Measurements from ENCODE around the gene RAVER2. TPM values are rescaled to one million over a fixed set of nuclear protein-coding genes. Genes with fewer than 3 reads are reported as not detected.
"Not testable (repeated sequence)": the region's sequence is repeated elsewhere in the genome, so short reads cannot be mapped to it uniquely, and the experiment has no call there.

Gene RAVER2
- total and polyA plus RNA-seq, 3 donors from 2014 or later: 3.6 to 7.1 (median 6.7) TPM

DNA sequence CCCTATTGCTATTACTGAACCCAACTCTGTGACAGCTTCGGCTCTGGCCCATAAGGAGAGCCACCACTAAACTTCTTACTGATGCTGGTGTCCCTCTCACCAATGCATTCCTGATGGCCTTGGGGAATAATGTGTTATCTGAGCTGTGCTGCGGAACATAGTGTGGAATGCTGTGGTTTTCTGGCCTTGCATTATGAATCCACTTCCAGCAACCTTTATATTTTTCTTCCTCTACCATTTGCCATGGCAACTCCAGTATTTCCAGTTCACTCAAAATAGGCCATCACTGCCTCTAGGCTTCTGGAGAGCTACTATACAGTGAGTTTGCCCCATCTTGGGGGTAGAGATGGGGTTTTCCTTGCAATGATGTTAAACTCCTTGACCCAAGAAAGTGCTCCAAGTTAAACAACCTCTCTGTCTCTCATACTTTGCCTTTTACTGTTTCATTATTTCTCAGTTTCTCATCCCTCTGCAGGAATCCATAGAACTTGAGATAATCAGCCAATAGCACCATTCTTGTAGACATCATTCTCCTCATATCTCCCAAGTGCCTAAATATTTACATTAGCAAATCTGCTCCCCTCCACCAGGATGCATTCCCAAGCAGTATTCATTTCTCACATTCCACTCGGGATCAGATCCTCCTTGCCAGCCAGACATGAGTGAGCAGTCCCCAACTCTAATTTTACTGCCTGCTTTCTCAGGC lies 11.1 kb upstream of the RAVER2 start:
- WGBS, 2 donors: 85 to 87% methylated on average over 3 of the region's 3 CpGs
- no peaks in the 10 kb centered on the region for H3K9me3 ChIP-seq
- DNase-seq: no peak

DNA sequence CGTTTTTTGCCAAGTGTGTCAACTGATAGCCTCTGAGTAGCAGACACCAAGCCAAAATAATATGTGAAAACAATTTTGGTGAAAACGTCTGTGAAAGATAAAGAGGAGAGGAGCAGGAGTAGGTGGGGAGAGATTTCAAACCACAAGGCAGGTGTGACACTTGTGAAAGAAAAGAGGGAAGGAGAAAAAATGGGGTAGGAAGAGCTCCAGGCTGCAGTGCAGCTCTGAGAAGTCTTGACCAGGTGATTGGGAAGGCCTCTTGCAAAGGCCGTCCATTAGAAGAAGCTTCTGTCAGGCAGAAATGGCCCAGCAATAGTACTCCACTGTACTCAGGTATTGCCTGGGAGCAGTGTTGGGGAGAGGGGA lies 10.6 kb upstream of the RAVER2 start:
- WGBS, 2 donors: 76 to 83% methylated on average over 3 of the region's 3 CpGs
- TF ChIP-seq, protein P1, sequence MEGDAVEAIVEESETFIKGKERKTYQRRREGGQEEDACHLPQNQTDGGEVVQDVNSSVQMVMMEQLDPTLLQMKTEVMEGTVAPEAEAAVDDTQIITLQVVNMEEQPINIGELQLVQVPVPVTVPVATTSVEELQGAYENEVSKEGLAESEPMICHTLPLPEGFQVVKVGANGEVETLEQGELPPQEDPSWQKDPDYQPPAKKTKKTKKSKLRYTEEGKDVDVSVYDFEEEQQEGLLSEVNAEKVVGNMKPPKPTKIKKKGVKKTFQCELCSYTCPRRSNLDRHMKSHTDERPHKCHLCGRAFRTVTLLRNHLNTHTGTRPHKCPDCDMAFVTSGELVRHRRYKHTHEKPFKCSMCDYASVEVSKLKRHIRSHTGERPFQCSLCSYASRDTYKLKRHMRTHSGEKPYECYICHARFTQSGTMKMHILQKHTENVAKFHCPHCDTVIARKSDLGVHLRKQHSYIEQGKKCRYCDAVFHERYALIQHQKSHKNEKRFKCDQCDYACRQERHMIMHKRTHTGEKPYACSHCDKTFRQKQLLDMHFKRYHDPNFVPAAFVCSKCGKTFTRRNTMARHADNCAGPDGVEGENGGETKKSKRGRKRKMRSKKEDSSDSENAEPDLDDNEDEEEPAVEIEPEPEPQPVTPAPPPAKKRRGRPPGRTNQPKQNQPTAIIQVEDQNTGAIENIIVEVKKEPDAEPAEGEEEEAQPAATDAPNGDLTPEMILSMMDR (IDR thresholded peaks at IDR 0.05): no peak
- TF ChIP-seq POLR2A (IDR thresholded peaks at IDR 0.05): no peak
- Histone ChIP-seq H3K9me3 (no peaks in the 10 kb centered on the region), H3K4me1 (no peaks in the 10 kb centered on the region), H3K36me3 (ENCODE audit: low read depth, missing control alignments) (no peaks in the 10 kb centered on the region), H3K27ac (no peak overlapping the region), H3K4me3 (no peak overlapping the region), H3K27me3 (no peaks in the 10 kb centered on the region)
- intact Hi-C loops (cut with DNase I; ENCODE audit: low total_unique reads): no loop called here
- no peak for DNase-seq

More for the DNA sequence above, 11.1 kb upstream of the RAVER2 start:
- no peaks in the 10 kb centered on the region for H3K36me3 ChIP-seq (ENCODE audit: low read depth, missing control alignments)
- no peak overlapping the region for H3K27ac ChIP-seq
- no peak overlapping the region for H3K4me3 ChIP-seq
- H3K4me1 ChIP-seq: no peaks in the 10 kb centered on the region
- intact Hi-C loops (cut with DNase I; ENCODE audit: low total_unique reads): no loop called here
- H3K27me3 ChIP-seq: no peaks in the 10 kb centered on the region
- TF ChIP-seq, protein P1 (IDR thresholded peaks at IDR 0.05): no peak
- no peak for TF ChIP-seq POLR2A (IDR thresholded peaks at IDR 0.05)

DNA sequence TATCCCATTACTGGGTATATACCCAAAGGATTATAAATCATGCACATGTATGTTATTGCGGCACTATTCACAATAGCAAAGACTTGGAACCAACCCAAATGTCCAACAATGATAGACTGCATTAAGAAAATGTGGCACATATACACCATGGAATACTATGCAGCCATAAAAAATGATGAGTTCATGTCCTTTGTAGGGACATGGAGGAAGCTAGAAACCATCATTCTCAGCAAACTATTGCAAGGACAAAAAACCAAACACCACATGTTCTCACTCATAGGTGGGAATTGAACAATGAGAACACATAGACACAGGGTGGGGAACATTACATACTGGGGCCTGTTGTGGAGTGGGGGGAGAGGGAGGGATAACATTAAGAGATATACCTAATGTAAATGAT lies 4.2 kb upstream of the RAVER2 start:
- WGBS, 2 donors: 100% methylated on average over 1 of the region's 1 CpG
- H3K27ac ChIP-seq; DNase-seq; H3K4me3 ChIP-seq; H3K36me3 ChIP-seq (ENCODE audit: low read depth, missing control alignments); intact Hi-C loops (cut with DNase I; ENCODE audit: low total_unique reads); H3K9me3 ChIP-seq; H3K4me1 ChIP-seq; H3K27me3 ChIP-seq: not testable (repeated sequence)

DNA sequence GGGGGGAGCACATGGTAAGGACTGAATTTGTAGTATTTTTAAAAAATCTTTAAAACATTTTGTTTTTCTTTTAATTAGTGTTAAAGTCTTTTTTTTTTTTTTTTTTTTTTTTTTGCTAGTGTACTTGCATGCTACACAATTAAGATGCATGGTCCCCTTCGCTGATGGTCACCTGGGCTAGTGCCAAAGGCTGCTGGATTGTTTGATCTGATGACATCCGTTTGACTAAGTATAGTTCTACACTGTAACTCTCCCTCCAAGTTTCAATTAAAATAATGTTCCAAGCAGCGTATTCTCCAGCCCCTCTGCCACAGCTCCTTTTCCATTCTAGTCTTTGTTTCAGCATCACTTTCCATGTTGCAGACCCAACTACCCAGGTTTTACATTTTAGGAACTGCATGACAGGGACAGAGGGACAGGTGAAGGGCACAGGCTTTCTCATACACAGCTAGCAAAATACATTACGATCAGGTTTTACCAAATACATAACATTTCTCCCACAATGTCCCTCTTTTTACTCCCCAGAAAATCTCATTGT lies 852 bp upstream of the RAVER2 start:
- Histone ChIP-seq H3K4me1 (no peaks in the 10 kb centered on the region), H3K27me3 (no peaks in the 10 kb centered on the region), H3K27ac (peak overlapping the region in 1 of 2 donors; percentile 81), H3K36me3 (ENCODE audit: low read depth, missing control alignments) (no peaks in the 10 kb centered on the region), H3K4me3 (peak overlapping the region; percentile 64 to 78), H3K9me3 (no peaks in the 10 kb centered on the region)
- intact Hi-C loops (cut with DNase I; ENCODE audit: low total_unique reads): no loop called here
- DNase-seq: no peak
- TF ChIP-seq, protein P1 (IDR thresholded peaks at IDR 0.05): no peak
- no peak for TF ChIP-seq POLR2A (IDR thresholded peaks at IDR 0.05)
- WGBS, 2 donors: 9 to 11% methylated on average over 4 of the region's 4 CpGs

DNA sequence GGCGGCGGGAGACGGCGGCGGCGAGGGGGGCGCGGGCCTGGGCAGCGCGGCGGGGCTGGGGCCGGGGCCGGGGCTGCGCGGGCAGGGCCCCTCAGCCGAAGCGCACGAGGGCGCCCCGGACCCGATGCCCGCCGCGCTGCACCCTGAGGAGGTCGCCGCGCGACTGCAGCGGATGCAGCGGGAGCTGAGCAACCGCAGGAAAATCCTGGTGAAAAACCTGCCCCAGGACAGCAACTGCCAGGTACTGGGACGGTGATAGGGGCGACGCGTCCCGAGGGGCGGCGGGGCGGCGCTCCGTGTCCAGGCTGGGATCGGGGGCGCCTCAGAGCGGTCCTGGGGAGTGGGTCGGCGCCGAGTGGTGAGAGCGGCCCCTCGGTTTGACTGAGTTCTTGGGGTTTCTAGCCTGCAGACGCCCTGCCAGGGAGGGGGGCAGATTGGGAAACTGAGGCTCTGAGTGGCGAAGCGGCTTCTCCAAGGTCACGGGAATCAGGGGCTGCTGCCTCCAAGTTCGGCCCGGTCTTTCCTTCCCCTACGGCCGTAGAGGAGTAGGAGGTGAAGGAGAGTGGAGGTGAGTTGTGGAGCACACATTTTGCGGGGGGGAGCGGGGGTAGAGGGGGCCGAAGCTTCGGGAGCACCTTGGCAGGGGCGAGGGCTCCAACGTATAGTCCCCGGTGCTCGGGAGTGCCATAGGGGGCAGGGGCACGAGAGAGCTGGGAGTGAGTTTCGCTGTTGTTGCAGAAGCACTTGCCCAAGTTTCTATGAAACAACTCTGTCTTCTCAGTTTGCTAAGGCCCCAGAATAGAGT lies 508 bp downstream of the RAVER2 start:
- WGBS, 2 donors: 0 to 1% methylated on average over 34 to 35 of the region's 67 CpGs
- TF ChIP-seq POLR2A (IDR thresholded peaks at IDR 0.05): no peak
- TF ChIP-seq, protein P1 (IDR thresholded peaks at IDR 0.05): no peak
- intact Hi-C loops (cut with DNase I; ENCODE audit: low total_unique reads): no loop called here

More for the DNA sequence above, 508 bp downstream of the RAVER2 start:
- no peaks in the 10 kb centered on the region for H3K36me3 ChIP-seq (ENCODE audit: low read depth, missing control alignments)
- peak overlapping the region; percentile 71 to 81 for H3K27ac ChIP-seq
- no peaks in the 10 kb centered on the region for H3K4me1 ChIP-seq
- H3K4me3 ChIP-seq: peak overlapping the region; percentile 64 to 78
- no peaks in the 10 kb centered on the region for H3K9me3 ChIP-seq
- H3K27me3 ChIP-seq: no peaks in the 10 kb centered on the region
- DNase-seq: peak; percentile 57

All from testis (tissue), 3 donors.